Measurements from ENCODE around the gene KCTD20. TPM values are rescaled to one million over a fixed set of nuclear protein-coding genes. Genes with fewer than 3 reads are reported as not detected.
"Not testable (repeated sequence)": the region's sequence is repeated elsewhere in the genome, so short reads cannot be mapped to it uniquely, and the experiment has no call there.

KCTD20 gene
- 78.8 and 117 TPM in 2 replicates for total RNA-seq (2014; rRNA removed; shearing (Covaris generic))

GRCh38 chr6:36442671-36443470 lies at the start of gene KCTD20, which contains the start of gene PXT1:
Gene KCTD20 (plus strand): TSS chr6:36443000. CDS start chr6:36470098, 27,098 bp downstream.
Gene PXT1 (minus strand): TSS chr6:36442854. CDS start chr6:36426082, 16,772 bp downstream.
- DNase-seq (ENCODE audit: low read depth in 1 of 2, low spot score in 2 of 2): peak; percentile 82 to 88
- Histone ChIP-seq H3K27ac (peak within 1 kb of the TSS; percentile 78), H3K4me3 (peak within 1 kb of the TSS; percentile 95), H3K36me3 (peaks cover 10% of the 10 kb centered on the region), H3K4me1 (replicated peaks) (peaks cover 31% of the 10 kb centered on the region), H3K9me3 (replicated peaks) (no peaks in the 10 kb centered on the region), H3K27me3 (replicated peaks) (no peaks in the 10 kb centered on the region)

GRCh38 chr6:36399970-36400369 lies 42.8 kb upstream of the KCTD20 start:
- Histone ChIP-seq H3K4me3 (no peak overlapping the region), H3K4me1 (replicated peaks) (no peaks in the 10 kb centered on the region)

GRCh38 chr6:36402481-36402880 lies 40.3 kb upstream of the KCTD20 start:
- Histone ChIP-seq H3K9me3 (replicated peaks) (no peaks in the 10 kb centered on the region), H3K4me1 (replicated peaks) (no peaks in the 10 kb centered on the region), H3K36me3 (no peaks in the 10 kb centered on the region), H3K27ac (no peak overlapping the region), H3K4me3 (no peak overlapping the region), H3K27me3 (replicated peaks) (no peaks in the 10 kb centered on the region; the same call in 1 of the 2 replicates)
- no peak for DNase-seq (ENCODE audit: low read depth in 1 of 2, low spot score in 2 of 2)

More at GRCh38 chr6:36399970-36400369, 42.8 kb upstream of the KCTD20 start:
- Histone ChIP-seq H3K9me3 (replicated peaks) (no peaks in the 10 kb centered on the region), H3K27ac (no peak overlapping the region), H3K36me3 (no peaks in the 10 kb centered on the region), H3K27me3 (replicated peaks) (no peaks in the 10 kb centered on the region; the same call in 1 of the 2 replicates)
- no peak for DNase-seq (ENCODE audit: low read depth in 1 of 2, low spot score in 2 of 2)

DNA sequence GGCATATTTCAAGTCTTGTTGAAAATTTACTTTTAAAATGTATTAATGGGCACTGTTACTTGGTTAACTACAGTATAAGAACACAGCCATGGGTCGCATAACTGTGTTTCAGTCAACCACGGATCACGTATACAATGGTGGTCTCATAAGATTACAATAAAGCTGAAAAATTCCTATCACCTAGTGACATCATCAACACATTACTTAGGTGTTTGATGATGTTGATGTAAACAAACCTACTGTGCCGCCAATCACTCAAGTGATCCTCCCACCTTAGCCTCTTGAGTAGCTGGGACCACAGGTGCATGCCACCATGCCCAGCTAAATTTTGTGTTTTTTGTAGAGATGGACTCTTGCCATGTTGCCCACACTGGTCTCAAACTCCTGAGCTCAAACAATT lies 38.6 kb upstream of the KCTD20 start:
- no peak for DNase-seq (ENCODE audit: low read depth in 1 of 2, low spot score in 2 of 2)
- Histone ChIP-seq H3K27me3 (replicated peaks) (no peaks in the 10 kb centered on the region; the same call in 1 of the 2 replicates), H3K4me1 (replicated peaks) (no peaks in the 10 kb centered on the region), H3K36me3 (no peaks in the 10 kb centered on the region), H3K4me3 (no peak overlapping the region), H3K27ac (no peak overlapping the region), H3K9me3 (replicated peaks) (no peaks in the 10 kb centered on the region)

- not testable (repeated sequence) for H3K9me3 ChIP-seq (replicated peaks); H3K4me3 ChIP-seq; H3K27ac ChIP-seq; DNase-seq (ENCODE audit: low read depth in 1 of 2, low spot score in 2 of 2); H3K4me1 ChIP-seq (replicated peaks); H3K27me3 ChIP-seq (replicated peaks); H3K36me3 ChIP-seq
Observed at GRCh38 chr6:36409718-36410117, 33.1 kb upstream of the KCTD20 start.

DNA sequence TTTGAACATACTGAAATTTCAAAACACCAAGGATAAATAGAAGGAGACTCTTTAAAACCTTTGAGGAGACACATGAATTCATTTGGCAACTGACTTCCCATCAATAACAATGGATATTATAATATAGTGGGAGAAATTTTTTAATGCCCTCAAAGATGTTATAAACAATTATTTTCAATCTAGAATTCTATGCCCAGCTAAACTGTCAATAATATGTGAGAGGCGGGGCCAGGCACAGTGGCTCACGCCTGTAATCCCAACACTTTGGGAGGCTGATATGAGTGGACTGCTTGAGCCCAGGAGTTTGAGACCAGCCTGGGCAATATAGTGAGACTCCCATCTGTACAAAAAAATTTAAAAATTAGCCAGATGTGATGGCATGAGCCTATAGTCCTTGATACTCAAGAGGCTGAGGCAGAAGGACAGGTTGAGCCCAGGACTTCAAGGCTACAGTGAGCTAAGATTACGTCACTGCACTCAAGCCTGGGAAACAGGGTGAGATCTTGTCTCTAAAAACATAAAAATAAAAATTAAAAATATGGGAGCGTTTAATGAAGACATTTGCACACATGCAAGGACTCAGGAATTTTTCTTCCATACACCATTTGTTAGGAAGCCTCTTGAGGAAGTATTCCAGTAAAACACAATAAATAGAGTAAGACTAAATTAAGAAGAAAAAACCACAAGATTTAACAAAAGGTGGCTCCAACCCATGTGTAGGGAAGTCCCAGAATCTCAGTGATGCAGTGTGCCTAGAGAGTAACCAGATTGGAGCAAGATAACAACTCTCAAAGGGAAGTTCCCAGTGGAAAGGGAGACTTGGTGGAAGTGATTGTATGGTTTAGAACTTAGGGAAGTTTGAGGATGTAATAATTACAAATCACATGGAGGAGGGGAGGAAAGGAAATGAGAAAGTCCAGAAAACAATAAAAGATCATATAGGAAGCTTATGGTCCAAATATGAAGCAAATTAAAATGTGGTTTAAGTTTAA lies 29.0 kb upstream of the KCTD20 start:
- Histone ChIP-seq H3K4me3 (no peak overlapping the region), H3K36me3 (no peaks in the 10 kb centered on the region), H3K4me1 (replicated peaks) (no peaks in the 10 kb centered on the region), H3K27ac (no peak overlapping the region), H3K27me3 (replicated peaks) (no peaks in the 10 kb centered on the region), H3K9me3 (replicated peaks) (no peaks in the 10 kb centered on the region)
- no peak for DNase-seq (ENCODE audit: low read depth in 1 of 2, low spot score in 2 of 2)

- Histone ChIP-seq H3K4me1 (replicated peaks) (no peaks in the 10 kb centered on the region), H3K9me3 (replicated peaks) (no peaks in the 10 kb centered on the region), H3K27me3 (replicated peaks) (no peaks in the 10 kb centered on the region), H3K4me3 (no peak overlapping the region), H3K36me3 (no peaks in the 10 kb centered on the region), H3K27ac (no peak overlapping the region)
- no peak for DNase-seq (ENCODE audit: low read depth in 1 of 2, low spot score in 2 of 2)
Observed at GRCh38 chr6:36414481-36414880, 28.3 kb upstream of the KCTD20 start.

DNA sequence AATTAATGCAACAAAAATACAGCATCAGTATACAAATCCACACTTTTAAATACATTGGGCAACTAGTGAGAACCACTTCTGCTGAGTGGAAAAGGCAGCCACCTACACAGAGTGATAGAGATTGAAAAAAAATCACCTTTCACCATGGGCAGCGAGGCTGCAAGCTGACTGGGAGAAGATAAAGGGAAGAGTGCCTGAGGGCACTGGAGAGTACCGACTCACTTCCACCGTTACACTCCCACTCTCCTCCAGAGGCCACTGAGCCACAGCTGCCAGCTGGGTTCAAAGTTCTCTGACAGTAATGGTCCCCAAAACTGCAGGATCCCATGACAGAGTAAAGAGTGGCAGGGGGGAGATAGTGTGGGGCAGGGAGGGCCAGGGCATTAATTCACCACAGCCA lies 24.2 kb upstream of the KCTD20 start:
- Histone ChIP-seq H3K9me3 (replicated peaks) (no peaks in the 10 kb centered on the region), H3K36me3 (no peaks in the 10 kb centered on the region), H3K27ac (no peak overlapping the region), H3K27me3 (replicated peaks) (no peaks in the 10 kb centered on the region), H3K4me1 (replicated peaks) (peaks cover 8% of the 10 kb centered on the region), H3K4me3 (no peak overlapping the region)
- no peak for DNase-seq (ENCODE audit: low read depth in 1 of 2, low spot score in 2 of 2)

GRCh38 chr6:36419310-36419709 lies 23.5 kb upstream of the KCTD20 start:
- H3K27ac ChIP-seq: no peak overlapping the region
- no peaks in the 10 kb centered on the region for H3K9me3 ChIP-seq (replicated peaks)
- H3K36me3 ChIP-seq: no peaks in the 10 kb centered on the region
- H3K27me3 ChIP-seq (replicated peaks): no peaks in the 10 kb centered on the region
- no peak overlapping the region for H3K4me3 ChIP-seq
- H3K4me1 ChIP-seq (replicated peaks): peaks cover 12% of the 10 kb centered on the region
- no peak for DNase-seq (ENCODE audit: low read depth in 1 of 2, low spot score in 2 of 2)

DNA sequence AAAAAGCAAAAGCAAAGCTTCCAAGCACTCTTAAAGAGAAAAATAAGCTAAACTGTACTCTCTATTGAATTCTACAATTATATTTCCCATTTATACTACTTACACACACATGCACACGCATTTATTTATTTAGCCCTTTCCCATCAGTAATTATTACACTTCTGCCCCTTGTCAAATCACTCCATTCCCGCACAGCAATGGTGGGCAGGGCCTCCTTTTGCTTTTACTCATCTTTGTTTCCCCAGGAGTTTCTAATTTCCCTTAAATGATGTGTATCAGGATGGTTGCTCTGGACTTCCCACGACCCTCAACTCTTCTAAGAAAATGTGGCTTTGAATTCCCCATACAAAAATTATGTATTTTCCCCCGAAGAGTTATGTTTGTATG lies 20.1 kb upstream of the KCTD20 start:
- peaks cover 12% of the 10 kb centered on the region for H3K4me1 ChIP-seq (replicated peaks)
- no peaks in the 10 kb centered on the region for H3K36me3 ChIP-seq
- H3K4me3 ChIP-seq: peak overlapping the region; percentile 33
- H3K27ac ChIP-seq: peak overlapping the region; percentile 41
- no peak for DNase-seq (ENCODE audit: low read depth in 1 of 2, low spot score in 2 of 2)
- no peaks in the 10 kb centered on the region for H3K27me3 ChIP-seq (replicated peaks)
- no peaks in the 10 kb centered on the region for H3K9me3 ChIP-seq (replicated peaks)

GRCh38 chr6:36423101-36423824 lies 19.5 kb upstream of the KCTD20 start:
- Histone ChIP-seq H3K4me1 (replicated peaks) (peaks cover 12% of the 10 kb centered on the region), H3K4me3 (peak overlapping the region; percentile 33), H3K9me3 (replicated peaks) (no peaks in the 10 kb centered on the region), H3K27me3 (replicated peaks) (no peaks in the 10 kb centered on the region), H3K27ac (peak overlapping the region; percentile 41), H3K36me3 (no peaks in the 10 kb centered on the region)
- peak; percentile 96 to 99 for DNase-seq (ENCODE audit: low read depth in 1 of 2, low spot score in 2 of 2)

DNA sequence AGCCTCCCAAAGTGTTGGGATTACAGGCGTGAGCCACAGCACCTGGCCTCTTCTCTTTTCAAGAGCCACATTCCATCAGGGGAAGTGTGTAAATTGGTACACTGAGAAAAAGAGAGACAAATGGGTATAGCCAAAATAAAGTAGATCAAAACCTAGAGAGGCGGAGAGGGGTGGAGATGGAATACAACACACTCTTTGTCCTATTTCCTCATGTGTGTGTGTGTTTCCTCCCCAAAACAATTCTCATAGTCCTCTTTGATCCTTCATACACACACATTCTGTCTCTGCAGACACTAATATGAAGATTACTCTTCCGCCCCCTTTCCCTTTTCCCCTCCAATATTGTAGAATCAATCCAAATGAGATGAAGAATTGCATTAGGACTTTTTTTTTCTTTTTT lies 16.2 kb upstream of the KCTD20 start:
- Histone ChIP-seq H3K4me3 (no peak overlapping the region), H3K4me1 (replicated peaks) (peaks cover 31% of the 10 kb centered on the region), H3K9me3 (replicated peaks) (no peaks in the 10 kb centered on the region), H3K36me3 (no peaks in the 10 kb centered on the region), H3K27ac (no peak overlapping the region), H3K27me3 (replicated peaks) (no peaks in the 10 kb centered on the region)
- DNase-seq (ENCODE audit: low read depth in 1 of 2, low spot score in 2 of 2): no peak

DNA sequence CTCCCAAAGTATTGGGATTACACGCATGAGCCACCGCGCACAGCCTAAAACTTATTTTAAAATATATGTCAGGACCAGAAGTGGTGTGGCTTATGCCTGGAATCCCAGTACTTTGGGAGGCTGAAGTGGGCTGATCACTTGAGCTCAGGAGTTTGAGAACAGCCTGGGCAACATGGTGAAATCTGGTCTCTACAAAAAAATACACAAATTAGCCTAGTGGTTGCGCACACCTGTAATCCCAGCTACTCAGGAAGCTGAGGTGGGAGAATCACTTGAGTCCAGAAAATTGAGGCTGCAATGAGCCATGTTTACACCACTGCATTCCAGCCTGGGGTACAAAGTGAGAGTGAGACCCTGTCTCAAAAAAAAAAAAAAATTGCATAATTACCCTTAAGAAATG lies 13.9 kb upstream of the KCTD20 start:
- H3K9me3 ChIP-seq (replicated peaks): no peaks in the 10 kb centered on the region

More for the DNA sequence above, 13.9 kb upstream of the KCTD20 start:
- H3K27ac ChIP-seq: no peak overlapping the region
- no peak for DNase-seq (ENCODE audit: low read depth in 1 of 2, low spot score in 2 of 2)
- no peaks in the 10 kb centered on the region for H3K36me3 ChIP-seq
- no peak overlapping the region for H3K4me3 ChIP-seq
- peaks cover 39% of the 10 kb centered on the region for H3K4me1 ChIP-seq (replicated peaks)
- H3K27me3 ChIP-seq (replicated peaks): no peaks in the 10 kb centered on the region
